Measurements from ENCODE around the gene CAMK1G. TPM values are rescaled to one million over a fixed set of nuclear protein-coding genes. Genes with fewer than 3 reads are reported as not detected.

CAMK1G gene
- total RNA-seq, 1 experiment from 2014 or later = not detected

DNA sequence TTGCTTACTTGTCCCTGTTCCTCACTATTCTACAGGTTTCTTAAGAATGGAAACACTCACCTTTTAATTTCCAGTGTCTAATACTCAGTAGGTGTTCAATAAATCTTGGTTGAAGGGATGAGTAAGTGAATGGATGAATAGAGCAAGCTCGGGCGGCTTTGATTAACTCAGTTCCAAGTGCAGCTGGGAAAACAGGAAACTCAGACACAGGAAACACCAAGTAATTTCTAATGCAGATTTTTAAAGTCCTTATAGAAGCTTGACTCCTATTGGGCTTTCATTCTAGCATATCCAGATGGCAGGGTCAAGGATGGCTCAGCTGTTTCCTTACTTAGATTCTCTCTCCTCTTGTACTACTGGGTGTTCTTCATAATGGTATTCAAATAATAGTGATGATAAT lies 14.0 kb downstream of the CAMK1G start:
- intact Hi-C loops (cut with micrococcal nuclease; ENCODE audit: unreplicated experiment) = no loop called here
- TF ChIP-seq, protein P1, sequence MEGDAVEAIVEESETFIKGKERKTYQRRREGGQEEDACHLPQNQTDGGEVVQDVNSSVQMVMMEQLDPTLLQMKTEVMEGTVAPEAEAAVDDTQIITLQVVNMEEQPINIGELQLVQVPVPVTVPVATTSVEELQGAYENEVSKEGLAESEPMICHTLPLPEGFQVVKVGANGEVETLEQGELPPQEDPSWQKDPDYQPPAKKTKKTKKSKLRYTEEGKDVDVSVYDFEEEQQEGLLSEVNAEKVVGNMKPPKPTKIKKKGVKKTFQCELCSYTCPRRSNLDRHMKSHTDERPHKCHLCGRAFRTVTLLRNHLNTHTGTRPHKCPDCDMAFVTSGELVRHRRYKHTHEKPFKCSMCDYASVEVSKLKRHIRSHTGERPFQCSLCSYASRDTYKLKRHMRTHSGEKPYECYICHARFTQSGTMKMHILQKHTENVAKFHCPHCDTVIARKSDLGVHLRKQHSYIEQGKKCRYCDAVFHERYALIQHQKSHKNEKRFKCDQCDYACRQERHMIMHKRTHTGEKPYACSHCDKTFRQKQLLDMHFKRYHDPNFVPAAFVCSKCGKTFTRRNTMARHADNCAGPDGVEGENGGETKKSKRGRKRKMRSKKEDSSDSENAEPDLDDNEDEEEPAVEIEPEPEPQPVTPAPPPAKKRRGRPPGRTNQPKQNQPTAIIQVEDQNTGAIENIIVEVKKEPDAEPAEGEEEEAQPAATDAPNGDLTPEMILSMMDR (IDR thresholded peaks at IDR 0.05; ENCODE audit: insufficient read depth in 1 of 2, low read depth in 1 of 2, low read length in 1 of 2, severe bottlenecking in 1 of 2, unreplicated experiment in 1 of 2) = no peak

DNA sequence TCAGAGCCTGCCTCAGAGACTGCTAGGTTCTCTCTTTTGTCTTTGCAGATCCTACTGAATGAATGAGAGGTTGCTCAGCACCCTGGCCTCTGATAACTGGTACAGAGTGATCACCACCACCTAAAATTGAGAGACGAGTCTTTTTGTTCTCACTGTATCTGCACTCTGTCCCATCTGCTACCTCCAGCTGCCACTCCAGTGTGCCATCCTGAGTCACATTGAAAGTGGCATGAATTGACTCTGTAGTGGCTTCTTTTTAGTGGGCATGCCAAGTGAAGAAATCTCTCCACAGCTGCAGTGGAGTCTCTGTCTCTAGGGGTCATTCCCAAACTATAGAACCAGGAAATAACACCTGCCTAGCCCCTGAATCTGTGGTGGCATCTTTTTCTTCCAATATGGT lies 14.7 kb downstream of the CAMK1G start:
- H3K27me3 ChIP-seq (replicated peaks; ENCODE audit: control insufficient read depth, insufficient read depth, low read length) = no peaks in the 10 kb centered on the region
- TF ChIP-seq, protein P1 (IDR thresholded peaks at IDR 0.05; ENCODE audit: insufficient read depth in 1 of 2, low read depth in 1 of 2, low read length in 1 of 2, severe bottlenecking in 1 of 2, unreplicated experiment in 1 of 2) = no peak
- H3K4me3 ChIP-seq (ENCODE audit: low read depth, low read length) = no peak overlapping the region
- CTCF ChIA-PET = no interaction called here
- POLR2A ChIA-PET = no interaction called here
- Mint-ChIP-seq H3K4me1 (ENCODE audit: low read depth, unreplicated experiment) (no peaks in the 10 kb centered on the region), H3K36me3 (ENCODE audit: insufficient read depth, unreplicated experiment) (no peaks in the 10 kb centered on the region), H3K9me3 (ENCODE audit: unreplicated experiment) (no peaks in the 10 kb centered on the region), H3K4me3 (ENCODE audit: unreplicated experiment) (no peak overlapping the region), H3K27ac (ENCODE audit: unreplicated experiment) (no peak overlapping the region), H3K27me3 (ENCODE audit: insufficient read depth, unreplicated experiment) (peaks cover 15% of the 10 kb centered on the region)
- intact Hi-C loops (cut with micrococcal nuclease; ENCODE audit: unreplicated experiment) = no loop called here
- no TSS peak for BruUV-seq (replicated peaks)
- no peaks in the 10 kb centered on the region for H3K9me3 ChIP-seq
- no peaks in the 10 kb centered on the region; the same call in 1 of the 2 replicates for H3K4me1 ChIP-seq
- no peak for DNase-seq
- no peaks in the 10 kb centered on the region for H3K36me3 ChIP-seq (ENCODE audit: control insufficient read depth, insufficient read depth, low read length)

More for the DNA sequence above, 14.0 kb downstream of the CAMK1G start:
- H3K4me1 Mint-ChIP-seq (ENCODE audit: low read depth, unreplicated experiment) = no peaks in the 10 kb centered on the region
- POLR2A ChIA-PET = no interaction called here
- no peaks in the 10 kb centered on the region; the same call in 1 of the 2 replicates for H3K4me1 ChIP-seq
- no peaks in the 10 kb centered on the region for H3K9me3 ChIP-seq
- H3K27ac Mint-ChIP-seq (ENCODE audit: unreplicated experiment) = no peak overlapping the region
- H3K36me3 ChIP-seq (ENCODE audit: control insufficient read depth, insufficient read depth, low read length) = no peaks in the 10 kb centered on the region
- H3K9me3 Mint-ChIP-seq (ENCODE audit: unreplicated experiment) = peaks cover 6% of the 10 kb centered on the region
- no peaks in the 10 kb centered on the region for H3K27me3 ChIP-seq (replicated peaks; ENCODE audit: control insufficient read depth, insufficient read depth, low read length)
- CTCF ChIA-PET = no interaction called here
- H3K27me3 Mint-ChIP-seq (ENCODE audit: insufficient read depth, unreplicated experiment) = peaks cover 18% of the 10 kb centered on the region
- no peak overlapping the region for H3K4me3 ChIP-seq (ENCODE audit: low read depth, low read length)
- no peak for DNase-seq
- H3K4me3 Mint-ChIP-seq (ENCODE audit: unreplicated experiment) = no peak overlapping the region
- no TSS peak for BruUV-seq (replicated peaks)
- H3K36me3 Mint-ChIP-seq (ENCODE audit: insufficient read depth, unreplicated experiment) = no peaks in the 10 kb centered on the region

DNA sequence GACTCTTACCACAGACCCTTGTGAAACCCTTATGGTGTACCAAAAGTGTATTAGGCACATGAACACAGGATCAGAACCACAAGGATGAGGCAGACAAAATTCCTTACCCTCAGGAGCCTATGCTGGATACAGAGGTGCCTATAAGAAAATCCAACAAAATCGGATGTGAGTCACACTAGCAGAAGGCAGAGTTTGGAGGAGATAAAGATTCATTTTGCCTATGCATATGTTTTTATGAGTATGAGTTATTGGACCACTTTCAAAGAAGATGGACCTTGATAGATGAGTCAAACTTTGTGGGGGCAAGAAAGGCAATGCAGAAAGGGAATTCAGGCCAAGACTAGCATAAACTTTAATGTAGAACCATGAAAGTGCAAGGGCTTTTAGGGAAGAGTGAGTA lies 17.0 kb downstream of the CAMK1G start:
- DNase-seq = no peak
- H3K9me3 ChIP-seq = no peaks in the 10 kb centered on the region
- ChIA-PET POLR2A (no interaction called here), CTCF (no interaction called here)
- no peaks in the 10 kb centered on the region for H3K36me3 ChIP-seq (ENCODE audit: control insufficient read depth, insufficient read depth, low read length)
- no peaks in the 10 kb centered on the region for H3K4me1 ChIP-seq
- intact Hi-C loops (cut with micrococcal nuclease; ENCODE audit: unreplicated experiment) = no loop called here
- H3K27me3 ChIP-seq (replicated peaks; ENCODE audit: control insufficient read depth, insufficient read depth, low read length) = no peaks in the 10 kb centered on the region
- Mint-ChIP-seq H3K4me3 (ENCODE audit: unreplicated experiment) (no peak overlapping the region), H3K9me3 (ENCODE audit: unreplicated experiment) (no peaks in the 10 kb centered on the region), H3K27ac (ENCODE audit: unreplicated experiment) (no peak overlapping the region), H3K27me3 (ENCODE audit: insufficient read depth, unreplicated experiment) (peaks cover 8% of the 10 kb centered on the region), H3K4me1 (ENCODE audit: low read depth, unreplicated experiment) (no peaks in the 10 kb centered on the region), H3K36me3 (ENCODE audit: insufficient read depth, unreplicated experiment) (no peaks in the 10 kb centered on the region)
- TF ChIP-seq, protein P1 (IDR thresholded peaks at IDR 0.05; ENCODE audit: insufficient read depth in 1 of 2, low read depth in 1 of 2, low read length in 1 of 2, severe bottlenecking in 1 of 2, unreplicated experiment in 1 of 2) = no peak
- H3K4me3 ChIP-seq (ENCODE audit: low read depth, low read length) = no peak overlapping the region
- no TSS peak for BruUV-seq (replicated peaks)

Measured in Caco-2 (cell line).